ENCODE data around the gene PRKACB. TPM values are rescaled to one million over a fixed set of nuclear protein-coding genes. Genes with fewer than 3 reads are reported as not detected.

Gene PRKACB
- total RNA-seq = 18.7 TPM

GRCh38 chr1:84143796-84144565 lies at the start of gene PRKACB:
Gene PRKACB (plus strand): TSS chr1:84144271. CDS start chr1:84144362, 91 bp downstream.
- no peaks in the 10 kb centered on the region for H3K27me3 ChIP-seq
- H3K4me3 ChIP-seq = peak within 1 kb of the TSS in 1 of 2 donors; percentile 5
- intact Hi-C loops (cut with DNase I) = no loop called here
- H3K27ac ChIP-seq = peak within 1 kb of the TSS; percentile 6
- H3K9me3 ChIP-seq = no peaks in the 10 kb centered on the region
- TF ChIP-seq POLR2A (IDR thresholded peaks at IDR 0.05) = no peak
- no peak for TF ChIP-seq CTCF (IDR thresholded peaks at IDR 0.05)
- TF ChIP-seq POLR2AphosphoS5 (IDR thresholded peaks at IDR 0.05; ENCODE audit: insufficient read depth in 1 of 2, low read depth in 1 of 2) = peak in 1 of 2 donors; percentile 56
- DNase-seq (ENCODE audit: extremely low spot score in 2 of 2) = no peak
- H3K4me1 ChIP-seq = peaks cover 9% of the 10 kb centered on the region
- no peaks in the 10 kb centered on the region for H3K36me3 ChIP-seq

- no peaks in the 10 kb centered on the region for H3K36me3 ChIP-seq
- no peak overlapping the region for H3K27ac ChIP-seq
- TF ChIP-seq POLR2A (IDR thresholded peaks at IDR 0.05) (no peak), POLR2AphosphoS5 (IDR thresholded peaks at IDR 0.05; ENCODE audit: insufficient read depth in 1 of 2, low read depth in 1 of 2) (no peak), CTCF (IDR thresholded peaks at IDR 0.05) (no peak)
- H3K4me1 ChIP-seq = no peaks in the 10 kb centered on the region
- no peaks in the 10 kb centered on the region for H3K9me3 ChIP-seq
- H3K27me3 ChIP-seq = no peaks in the 10 kb centered on the region
- DNase-seq (ENCODE audit: extremely low spot score in 2 of 2) = no peak
- intact Hi-C loops (cut with DNase I) = no loop called here
- H3K4me3 ChIP-seq = no peak overlapping the region
These were observed 48.8 kb upstream of the PRKACB start for GRCh38 chr1:84095308-84095707.

- Histone ChIP-seq H3K36me3 (no peaks in the 10 kb centered on the region), H3K27me3 (no peaks in the 10 kb centered on the region), H3K4me3 (no peak overlapping the region), H3K27ac (no peak overlapping the region), H3K9me3 (no peaks in the 10 kb centered on the region), H3K4me1 (no peaks in the 10 kb centered on the region)
- intact Hi-C loops (cut with DNase I) = no loop called here
- no peak for DNase-seq (ENCODE audit: extremely low spot score in 2 of 2)
- TF ChIP-seq CTCF (IDR thresholded peaks at IDR 0.05) (no peak), POLR2A (IDR thresholded peaks at IDR 0.05) (no peak), POLR2AphosphoS5 (IDR thresholded peaks at IDR 0.05; ENCODE audit: insufficient read depth in 1 of 2, low read depth in 1 of 2) (no peak)
These were observed 47.9 kb upstream of the PRKACB start for GRCh38 chr1:84096176-84096575.

- Histone ChIP-seq H3K36me3 (no peaks in the 10 kb centered on the region), H3K4me1 (peaks cover 13% of the 10 kb centered on the region), H3K4me3 (no peak overlapping the region), H3K9me3 (no peaks in the 10 kb centered on the region), H3K27me3 (no peaks in the 10 kb centered on the region), H3K27ac (no peak overlapping the region)
- TF ChIP-seq POLR2A (IDR thresholded peaks at IDR 0.05) = no peak
- TF ChIP-seq CTCF (IDR thresholded peaks at IDR 0.05) = no peak
- TF ChIP-seq POLR2AphosphoS5 (IDR thresholded peaks at IDR 0.05; ENCODE audit: insufficient read depth in 1 of 2, low read depth in 1 of 2) = no peak
- DNase-seq (ENCODE audit: extremely low spot score in 2 of 2) = no peak
- intact Hi-C loops (cut with DNase I) = no loop called here
These were observed 42.9 kb upstream of the PRKACB start for GRCh38 chr1:84101204-84101603.
